ENCODE measurements around the gene RHD. TPM values are rescaled to one million over a fixed set of nuclear protein-coding genes. Genes with fewer than 3 reads are reported as not detected.

Gene RHD
- total RNA-seq, 1 donor, result not detected

DNA sequence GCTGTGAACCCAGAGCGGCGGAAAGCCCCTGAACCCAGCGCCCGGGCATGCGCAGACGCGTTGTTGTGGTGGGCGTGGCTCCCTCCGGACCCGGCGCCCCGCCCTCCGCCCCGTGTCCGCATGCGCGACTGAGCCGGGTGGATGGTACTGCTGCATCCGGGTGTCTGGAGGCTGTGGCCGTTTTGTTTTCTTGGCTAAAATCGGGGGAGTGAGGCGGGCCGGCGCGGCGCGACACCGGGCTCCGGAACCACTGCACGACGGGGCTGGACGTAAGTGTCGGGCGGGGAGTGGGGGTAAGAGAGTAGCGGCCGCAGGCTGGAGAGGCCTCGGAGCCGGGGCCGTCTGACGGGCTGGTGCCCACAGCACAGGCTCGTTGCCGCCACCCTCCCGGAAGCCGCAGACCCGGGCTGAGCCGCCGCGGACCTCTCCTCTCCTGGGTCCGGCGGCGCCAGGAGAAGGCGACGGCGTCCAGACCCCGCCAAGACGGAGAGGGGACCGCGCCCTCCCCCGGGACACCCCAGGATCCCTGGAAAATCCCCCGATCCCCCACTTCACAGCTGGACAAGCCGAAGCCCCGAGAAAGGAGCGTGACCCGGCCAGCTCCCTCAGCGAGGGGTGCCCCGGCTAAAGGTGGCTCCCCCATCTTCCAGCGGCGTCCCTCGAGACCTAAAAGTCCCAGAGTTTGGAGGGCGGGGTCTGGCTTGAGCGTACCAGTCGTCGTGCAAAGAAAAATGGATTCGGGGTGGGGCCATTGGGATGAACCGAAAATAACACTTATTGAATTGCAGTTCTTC lies 66.1 kb downstream of the RHD start, which contains the start of gene TMEM50A:
Gene TMEM50A (plus strand): TSS at position 147 of the 794 bp plus-strand sequence. CDS start 2,153 bp downstream, outside the sequence.
- H3K4me3 ChIP-seq (ENCODE audit: low read depth, low read length), result peak within 1 kb of the TSS; percentile 94
- peak; percentile 82 for DNase-seq (ENCODE audit: low read depth)
- TF ChIP-seq, protein P1, sequence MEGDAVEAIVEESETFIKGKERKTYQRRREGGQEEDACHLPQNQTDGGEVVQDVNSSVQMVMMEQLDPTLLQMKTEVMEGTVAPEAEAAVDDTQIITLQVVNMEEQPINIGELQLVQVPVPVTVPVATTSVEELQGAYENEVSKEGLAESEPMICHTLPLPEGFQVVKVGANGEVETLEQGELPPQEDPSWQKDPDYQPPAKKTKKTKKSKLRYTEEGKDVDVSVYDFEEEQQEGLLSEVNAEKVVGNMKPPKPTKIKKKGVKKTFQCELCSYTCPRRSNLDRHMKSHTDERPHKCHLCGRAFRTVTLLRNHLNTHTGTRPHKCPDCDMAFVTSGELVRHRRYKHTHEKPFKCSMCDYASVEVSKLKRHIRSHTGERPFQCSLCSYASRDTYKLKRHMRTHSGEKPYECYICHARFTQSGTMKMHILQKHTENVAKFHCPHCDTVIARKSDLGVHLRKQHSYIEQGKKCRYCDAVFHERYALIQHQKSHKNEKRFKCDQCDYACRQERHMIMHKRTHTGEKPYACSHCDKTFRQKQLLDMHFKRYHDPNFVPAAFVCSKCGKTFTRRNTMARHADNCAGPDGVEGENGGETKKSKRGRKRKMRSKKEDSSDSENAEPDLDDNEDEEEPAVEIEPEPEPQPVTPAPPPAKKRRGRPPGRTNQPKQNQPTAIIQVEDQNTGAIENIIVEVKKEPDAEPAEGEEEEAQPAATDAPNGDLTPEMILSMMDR (IDR thresholded peaks at IDR 0.05; ENCODE audit: insufficient read depth, low read length), result no peak

DNA sequence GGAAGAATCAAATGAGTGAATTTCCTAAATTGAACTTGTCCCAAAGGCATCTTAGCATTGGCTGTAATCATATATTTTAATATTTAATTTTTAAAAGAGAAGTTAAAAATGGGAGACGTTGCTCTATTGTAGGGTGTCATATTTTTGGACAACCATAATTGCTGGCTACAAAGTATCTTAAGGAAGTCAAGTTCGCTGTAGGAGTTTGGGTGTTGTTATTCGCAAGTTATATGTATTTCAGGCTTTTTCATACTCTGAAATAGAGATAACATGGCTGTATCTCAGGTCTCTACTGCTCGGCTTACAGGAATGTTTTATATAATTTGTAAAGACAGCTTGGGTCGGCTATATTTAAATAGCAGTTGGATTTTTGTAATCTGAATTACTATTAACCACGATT lies 66.7 kb downstream of the RHD start:
- peak overlapping the region; percentile 94 for H3K4me3 ChIP-seq (ENCODE audit: low read depth, low read length)
- no peak for DNase-seq (ENCODE audit: low read depth)
- TF ChIP-seq, protein P1 (IDR thresholded peaks at IDR 0.05; ENCODE audit: insufficient read depth, low read length), result no peak

DNA sequence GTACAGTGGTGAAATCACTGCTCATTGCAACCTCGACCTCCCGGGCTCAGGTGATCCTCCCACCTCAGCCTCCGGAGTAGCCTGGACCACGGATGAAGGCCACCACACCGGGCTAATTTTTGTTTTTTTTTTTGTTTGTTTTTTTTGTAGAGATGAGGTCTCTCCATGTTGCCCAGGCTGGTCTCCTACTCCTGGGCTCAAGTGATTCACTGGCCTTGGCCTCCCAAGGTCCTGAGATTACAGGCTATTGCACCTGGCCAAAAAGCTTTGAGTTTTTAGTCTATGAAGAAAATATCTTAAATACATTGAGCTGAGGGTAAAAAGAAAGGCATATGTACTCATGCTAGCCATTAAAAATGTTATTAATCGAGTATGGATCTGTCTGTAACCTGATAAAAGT lies 69.4 kb downstream of the RHD start:
- DNase-seq (ENCODE audit: low read depth), result no peak
- TF ChIP-seq, protein P1 (IDR thresholded peaks at IDR 0.05; ENCODE audit: insufficient read depth, low read length), result no peak
- no peak overlapping the region for H3K4me3 ChIP-seq (ENCODE audit: low read depth, low read length)

DNA sequence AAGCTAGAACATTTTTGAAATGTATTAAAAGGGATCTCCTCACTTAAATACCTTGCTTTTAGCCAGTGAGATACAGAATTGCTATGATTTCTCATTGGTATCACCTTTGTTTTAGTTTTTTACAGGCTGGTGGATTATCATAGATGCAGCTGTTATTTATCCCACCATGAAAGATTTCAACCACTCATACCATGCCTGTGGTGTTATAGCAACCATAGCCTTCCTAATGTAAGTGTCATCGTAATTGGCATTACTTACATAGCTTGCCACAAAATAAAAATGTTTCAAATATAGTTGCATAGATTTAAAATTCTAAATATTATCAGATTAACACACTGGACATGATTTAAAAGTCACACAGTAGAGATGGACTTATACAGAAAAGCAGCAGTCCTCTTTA lies 70.5 kb downstream of the RHD start:
- DNase-seq (ENCODE audit: low read depth), result no peak
- no peak overlapping the region for H3K4me3 ChIP-seq (ENCODE audit: low read depth, low read length)

DNA sequence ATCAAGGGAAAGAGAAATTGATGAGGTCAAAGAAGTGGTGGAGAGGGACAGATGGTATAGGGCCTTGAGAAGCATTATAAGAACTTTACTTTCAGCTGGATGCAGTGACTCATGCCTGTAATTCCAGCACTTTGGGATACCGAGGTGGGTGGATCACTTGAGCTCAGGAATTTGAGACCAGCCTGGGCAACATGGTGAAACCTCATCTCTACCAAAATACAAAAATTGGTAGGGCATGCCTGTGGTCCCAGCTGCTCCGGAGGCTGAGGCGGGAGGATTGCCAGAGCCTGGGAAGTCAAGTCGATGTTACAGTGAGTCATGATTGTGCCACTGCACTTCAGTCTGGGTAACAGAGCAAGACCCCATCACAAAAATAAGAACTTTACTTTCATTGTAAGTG lies 71.6 kb downstream of the RHD start:
- TF ChIP-seq, protein P1 (IDR thresholded peaks at IDR 0.05; ENCODE audit: insufficient read depth, low read length), result no peak
- peak; percentile 84 for DNase-seq (ENCODE audit: low read depth)
- no peak overlapping the region for H3K4me3 ChIP-seq (ENCODE audit: low read depth, low read length)

More for the DNA sequence above, 70.5 kb downstream of the RHD start:
- TF ChIP-seq, protein P1 (IDR thresholded peaks at IDR 0.05; ENCODE audit: insufficient read depth, low read length), result no peak

DNA sequence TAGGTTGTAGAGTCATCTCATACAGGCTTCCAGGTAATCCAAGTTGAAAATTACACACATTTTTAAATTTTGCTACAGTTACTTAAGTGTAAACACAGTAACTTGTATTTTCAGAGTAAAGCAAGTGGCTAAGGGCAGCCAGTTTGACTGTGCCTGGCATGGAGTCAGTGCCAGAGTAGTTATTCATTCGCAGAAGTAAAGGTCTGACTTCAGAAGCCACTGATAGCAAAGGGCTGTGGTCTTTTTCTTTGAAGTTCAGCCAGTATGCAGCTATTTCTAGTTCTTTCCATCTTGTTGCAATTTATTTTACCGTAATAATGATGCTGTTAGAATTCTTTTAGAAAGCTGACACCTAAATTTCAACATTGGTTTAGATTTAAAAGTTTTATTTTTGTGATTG lies 75.2 kb downstream of the RHD start:
- DNase-seq (ENCODE audit: low read depth), result no peak
- H3K4me3 ChIP-seq (ENCODE audit: low read depth, low read length), result no peak overlapping the region
- TF ChIP-seq, protein P1 (IDR thresholded peaks at IDR 0.05; ENCODE audit: insufficient read depth, low read length), result no peak
